Measurements from ENCODE around the gene OGFR. TPM values are rescaled to one million over a fixed set of nuclear protein-coding genes. Genes with fewer than 3 reads are reported as not detected.

OGFR gene
- total RNA-seq, 1 donor, result 31.0 TPM

DNA sequence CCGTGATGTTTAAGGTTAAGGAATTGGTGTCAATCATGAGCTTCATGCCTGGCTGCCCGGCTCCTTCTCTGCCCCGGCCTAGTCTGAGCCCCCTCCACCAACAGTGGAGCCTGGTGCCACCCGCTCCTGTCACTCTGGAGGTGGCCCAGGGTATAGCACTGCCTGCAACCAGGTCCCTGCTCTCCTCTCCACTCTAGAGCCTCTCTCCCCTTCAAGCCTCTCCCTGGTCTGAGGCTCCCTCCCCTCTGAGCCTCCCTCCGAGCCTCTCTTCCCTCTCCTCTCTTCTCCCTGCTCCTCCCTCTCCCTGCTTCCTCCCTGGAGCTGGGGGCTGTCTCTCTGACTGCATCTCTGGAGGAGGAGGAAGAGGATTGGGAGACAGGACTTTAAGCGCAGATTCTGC is 39.6 kb upstream of the OGFR start:
- no peak overlapping the region for H3K4me3 ChIP-seq (ENCODE audit: low read depth, low read length)
- DNase-seq (ENCODE audit: low read depth), result no peak
- TF ChIP-seq, protein P1, sequence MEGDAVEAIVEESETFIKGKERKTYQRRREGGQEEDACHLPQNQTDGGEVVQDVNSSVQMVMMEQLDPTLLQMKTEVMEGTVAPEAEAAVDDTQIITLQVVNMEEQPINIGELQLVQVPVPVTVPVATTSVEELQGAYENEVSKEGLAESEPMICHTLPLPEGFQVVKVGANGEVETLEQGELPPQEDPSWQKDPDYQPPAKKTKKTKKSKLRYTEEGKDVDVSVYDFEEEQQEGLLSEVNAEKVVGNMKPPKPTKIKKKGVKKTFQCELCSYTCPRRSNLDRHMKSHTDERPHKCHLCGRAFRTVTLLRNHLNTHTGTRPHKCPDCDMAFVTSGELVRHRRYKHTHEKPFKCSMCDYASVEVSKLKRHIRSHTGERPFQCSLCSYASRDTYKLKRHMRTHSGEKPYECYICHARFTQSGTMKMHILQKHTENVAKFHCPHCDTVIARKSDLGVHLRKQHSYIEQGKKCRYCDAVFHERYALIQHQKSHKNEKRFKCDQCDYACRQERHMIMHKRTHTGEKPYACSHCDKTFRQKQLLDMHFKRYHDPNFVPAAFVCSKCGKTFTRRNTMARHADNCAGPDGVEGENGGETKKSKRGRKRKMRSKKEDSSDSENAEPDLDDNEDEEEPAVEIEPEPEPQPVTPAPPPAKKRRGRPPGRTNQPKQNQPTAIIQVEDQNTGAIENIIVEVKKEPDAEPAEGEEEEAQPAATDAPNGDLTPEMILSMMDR (IDR thresholded peaks at IDR 0.05; ENCODE audit: insufficient read depth, low read length), result no peak

DNA sequence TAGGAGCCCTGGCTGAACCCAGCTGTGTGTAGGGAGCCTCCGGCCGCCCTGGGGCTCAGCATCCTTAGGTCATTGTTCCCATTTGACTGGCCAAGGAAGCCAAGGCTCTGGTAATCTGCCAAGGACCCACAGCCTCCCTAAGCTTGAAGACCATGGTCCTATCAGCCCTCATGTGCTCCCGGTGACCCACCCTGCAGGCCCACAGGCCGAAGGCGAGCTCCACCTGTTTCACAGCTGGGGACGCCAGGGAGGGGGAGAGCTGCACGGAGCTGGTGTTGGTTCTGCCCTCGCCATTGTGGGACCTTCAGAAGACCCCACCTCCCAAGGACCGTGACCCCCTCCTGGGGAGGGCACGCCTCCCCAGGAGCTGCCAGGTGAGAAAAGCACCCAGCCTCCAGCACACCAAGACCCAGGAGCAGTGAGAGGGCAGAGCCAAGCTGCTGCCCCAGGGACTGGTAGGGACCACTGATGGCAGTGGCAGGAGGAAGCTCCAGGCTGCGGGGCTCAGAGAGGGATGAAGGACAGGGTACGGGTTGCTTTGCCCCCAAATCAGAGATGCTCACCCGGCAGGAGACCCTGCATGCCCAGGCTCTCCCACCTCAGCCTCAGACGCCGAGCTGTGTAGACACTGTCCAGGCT is 39.1 kb upstream of the OGFR start:
- H3K4me3 ChIP-seq (ENCODE audit: low read depth, low read length), result no peak overlapping the region
- DNase-seq (ENCODE audit: low read depth), result no peak
- TF ChIP-seq, protein P1 (IDR thresholded peaks at IDR 0.05; ENCODE audit: insufficient read depth, low read length), result no peak

DNA sequence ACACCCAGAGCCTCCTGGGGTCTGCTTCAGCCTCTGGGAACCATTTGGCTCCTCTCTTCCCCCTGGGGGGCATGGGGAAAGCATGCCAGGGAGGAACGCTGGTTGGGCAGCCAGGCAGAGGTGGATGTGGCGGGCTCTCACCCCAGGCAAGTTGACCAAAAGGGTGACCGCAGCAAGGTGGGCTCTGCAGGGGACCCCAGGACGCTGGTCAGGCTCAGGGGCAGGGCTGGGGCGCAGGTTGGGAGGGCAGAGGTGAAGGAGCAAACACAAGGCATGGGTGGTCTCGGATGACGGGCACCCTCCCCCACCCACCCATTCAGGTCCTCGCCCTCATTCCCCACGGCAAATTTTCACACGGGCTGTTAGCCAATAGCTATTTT is 38.6 kb upstream of the OGFR start:
- DNase-seq (ENCODE audit: low read depth), result no peak
- no peak overlapping the region for H3K4me3 ChIP-seq (ENCODE audit: low read depth, low read length)
- TF ChIP-seq, protein P1 (IDR thresholded peaks at IDR 0.05; ENCODE audit: insufficient read depth, low read length), result no peak

DNA sequence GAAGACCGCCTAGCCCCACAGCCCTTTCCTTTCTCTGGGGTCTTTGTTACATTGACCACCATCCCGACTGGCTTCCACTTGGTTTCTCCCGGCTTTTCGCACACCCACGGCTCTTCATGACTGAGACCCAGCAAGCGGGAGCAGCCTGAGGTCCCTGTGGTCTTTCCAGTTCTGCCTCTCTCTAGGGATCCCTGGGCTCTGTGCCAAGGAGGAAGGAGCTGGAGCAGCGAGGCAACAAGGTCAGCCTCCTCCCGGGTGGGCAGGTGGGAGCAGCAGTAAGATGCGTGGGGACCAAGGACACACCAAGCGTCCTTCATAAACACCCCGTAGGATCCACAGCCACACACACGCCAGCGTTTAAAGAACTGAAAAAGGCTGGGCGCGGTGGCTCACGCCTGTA is 37.9 kb upstream of the OGFR start:
- TF ChIP-seq, protein P1 (IDR thresholded peaks at IDR 0.05; ENCODE audit: insufficient read depth, low read length), result no peak
- no peak for DNase-seq (ENCODE audit: low read depth)
- no peak overlapping the region for H3K4me3 ChIP-seq (ENCODE audit: low read depth, low read length)

DNA sequence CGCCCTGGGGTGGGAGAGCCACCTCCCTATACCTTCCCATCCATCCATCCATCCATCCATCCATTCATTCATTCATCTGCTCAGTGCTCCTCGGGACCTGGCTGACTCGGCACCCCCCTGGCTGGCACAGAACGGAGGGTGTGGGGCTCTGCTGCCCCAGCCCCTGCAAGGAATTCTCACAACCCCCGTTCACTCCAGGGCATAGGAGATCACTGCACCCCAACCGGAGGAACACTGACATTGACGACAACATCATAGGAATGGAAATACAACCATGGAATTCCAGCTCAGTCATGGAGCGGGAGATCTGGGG is 36.4 kb upstream of the OGFR start:
- no peak for DNase-seq (ENCODE audit: low read depth)
- TF ChIP-seq, protein P1 (IDR thresholded peaks at IDR 0.05; ENCODE audit: insufficient read depth, low read length), result no peak
- no peak overlapping the region for H3K4me3 ChIP-seq (ENCODE audit: low read depth, low read length)

DNA sequence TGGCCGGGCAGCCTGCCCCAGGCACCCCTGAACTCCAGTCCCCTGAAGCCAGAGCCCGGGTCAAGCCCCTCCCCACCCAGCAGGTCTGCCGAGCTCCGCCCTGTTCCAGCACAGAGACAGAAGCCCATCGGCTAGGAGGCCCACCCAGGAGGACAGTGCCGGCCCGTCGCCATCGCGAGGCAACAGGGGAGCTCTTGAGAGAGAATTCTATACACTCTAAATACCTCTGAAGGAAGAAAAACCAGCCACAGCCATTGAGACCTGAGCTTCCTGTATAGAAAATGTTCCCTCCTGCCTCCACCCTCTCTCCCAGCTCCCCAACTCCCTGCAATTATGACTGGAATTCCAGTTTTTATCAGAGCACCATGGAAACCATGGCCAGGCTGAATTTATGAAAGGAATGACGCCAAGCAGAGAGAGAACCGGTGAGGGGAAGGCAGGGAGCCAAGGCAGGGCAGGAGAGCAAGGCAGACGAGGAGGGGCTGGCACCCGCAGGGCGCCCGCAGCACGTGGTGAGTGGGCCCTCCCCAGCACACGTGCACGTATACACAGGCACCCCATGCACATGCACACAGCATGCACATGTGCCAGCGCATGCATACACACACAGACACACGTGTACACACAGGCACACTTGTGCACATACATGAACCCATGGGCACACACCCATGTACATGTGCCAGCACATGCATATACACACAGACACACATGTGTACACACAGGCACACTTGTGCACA is 35.9 kb upstream of the OGFR start:
- TF ChIP-seq, protein P1 (IDR thresholded peaks at IDR 0.05; ENCODE audit: insufficient read depth, low read length), result no peak
- H3K4me3 ChIP-seq (ENCODE audit: low read depth, low read length), result no peak overlapping the region
- peak; percentile 84 for DNase-seq (ENCODE audit: low read depth)

All from fibroblast of the aortic adventitia (primary cell).